ENCODE measurements around the gene STK16.

- TF ChIP-seq EZH2phosphoT487 (IDR thresholded peaks at IDR 0.05; ENCODE audit: low read depth, severe bottlenecking, unreplicated experiment), result no peak
- TF ChIP-seq CTCF (IDR thresholded peaks at IDR 0.05; ENCODE audit: poor library complexity), result no peak
Measured at GRCh38 chr2:219218217-219218731, 27.0 kb upstream of the STK16 start.

All from hepatocyte (in vitro differentiated cells).